Activated CD4-positive, alpha-beta T cell treated with anti-CD3 and anti-CD28 coated beads, Interleukin-10, Interleukin-2, amounts not matched to agents 100 ng/mL and 50 ng/mL, durations not matched to agents 16 hours and 8 hours (primary cell): ENCODE results near the gene CUL5.
"Not testable (repeated sequence)": the region's sequence is repeated elsewhere in the genome, so short reads cannot be mapped to it uniquely, and the experiment has no call there.

Experiments used
- DNase-seq: peaks from one replicate; pipeline ENCODE4 v3.0.0-alpha.2; 2020

Gene CUL5

GRCh38 chr11:108117746-108118371 lies 109.2 kb downstream of the CUL5 start:
- DNase-seq, result peak; percentile 42

GRCh38 chr11:108120936-108121273 lies 112.2 kb downstream of the CUL5 start:
- not testable (repeated sequence) for DNase-seq

- DNase-seq, result peak; percentile 96
Observed at GRCh38 chr11:108121274-108122155, 112.8 kb downstream of the CUL5 start, which contains the start of gene ACAT1. Gene ACAT1 (plus strand): TSS chr11:108121567. CDS start chr11:108121607, 40 bp downstream.

- no peak for DNase-seq
Observed at GRCh38 chr11:108122166-108122628, 113.5 kb downstream of the CUL5 start.

- no peak for DNase-seq
Observed at GRCh38 chr11:108125096-108125495, 116.4 kb downstream of the CUL5 start.

- no peak for DNase-seq
Observed at GRCh38 chr11:108128772-108129171, 120.1 kb downstream of the CUL5 start.

GRCh38 chr11:108131993-108132392 lies 123.3 kb downstream of the CUL5 start:
- no peak for DNase-seq

- DNase-seq, result not testable (repeated sequence)
Observed at GRCh38 chr11:108132993-108133538, 124.4 kb downstream of the CUL5 start.

GRCh38 chr11:108135845-108136544 lies 127.3 kb downstream of the CUL5 start:
- peak; percentile 67 for DNase-seq

- peak; percentile 28 for DNase-seq
Observed at GRCh38 chr11:108137212-108137611, 128.5 kb downstream of the CUL5 start.

- DNase-seq, result no peak
Observed at GRCh38 chr11:108142304-108142703, 133.6 kb downstream of the CUL5 start.

GRCh38 chr11:108144615-108145014 lies 135.9 kb downstream of the CUL5 start:
- no peak for DNase-seq

GRCh38 chr11:108147150-108147549 lies 138.5 kb downstream of the CUL5 start:
- DNase-seq, result no peak

GRCh38 chr11:108148556-108148955 lies 139.9 kb downstream of the CUL5 start:
- DNase-seq, result no peak

- no peak for DNase-seq
Observed at GRCh38 chr11:108154591-108154990, 145.9 kb downstream of the CUL5 start.
